Neuronal stem cell (in vitro differentiated cells): ENCODE measurements around the gene CAPS.
A peak's percentile ranks its signal among the peaks of the same experiment; 100 is the strongest.
"Not testable (repeated sequence)": the region's sequence is repeated elsewhere in the genome, so short reads cannot be mapped to it uniquely, and the experiment has no call there.

Experiments
- DNase-seq: peaks from one replicate; pipeline ENCODE4 v3.0.0-alpha.2; 2013; ENCODE audit warnings: low spot score
- H2AFZ ChIP-seq: one replicate; pipeline ENCODE4 v1.6.1; 2013; ENCODE audit warnings: mild to moderate bottlenecking, low read length, inconsistent platforms
- H2AK5ac ChIP-seq: 2 replicates; pipeline ENCODE4 v1.6.1; 2013; ENCODE audit warnings: low read depth, mild to moderate bottlenecking, inconsistent platforms, low read length, moderate library complexity, mixed read lengths
- H2BK120ac ChIP-seq: 2 replicates; pipeline ENCODE4 v1.6.1; 2013; ENCODE audit warnings: low read depth, mild to moderate bottlenecking, inconsistent platforms, low read length, moderate library complexity, mixed read lengths
- H2BK12ac ChIP-seq: one replicate; pipeline ENCODE4 v1.6.1; 2013; ENCODE audit warnings: low read length, inconsistent platforms
- H2BK15ac ChIP-seq: 2 replicates; pipeline ENCODE4 v1.6.1; 2013; ENCODE audit warnings: mild to moderate bottlenecking, low read length, inconsistent platforms, mixed read lengths
- H2BK5ac ChIP-seq: one replicate; pipeline ENCODE4 v1.6.1; 2013; ENCODE audit warnings: inconsistent platforms, mild to moderate bottlenecking, low read length, moderate library complexity
- H3K14ac ChIP-seq: one replicate; pipeline ENCODE4 v1.6.1; 2013; ENCODE audit warnings: low read length, inconsistent platforms
- H3K18ac ChIP-seq: 2 replicates; pipeline ENCODE4 v1.6.1; 2013; ENCODE audit warnings: low read length, inconsistent platforms
- H3K23ac ChIP-seq: 2 replicates; pipeline ENCODE4 v1.6.1; 2013; ENCODE audit warnings: low read depth, mild to moderate bottlenecking, mixed read lengths, low read length, inconsistent platforms; ENCODE audit not compliant: poor library complexity
- H3K27ac ChIP-seq: replicated peaks from 3 replicates; pipeline ENCODE4 v1.5.1; 2013; ENCODE audit warnings: low read length, inconsistent platforms
- H3K27me3 ChIP-seq, 3 experiments: 2 replicates each; pipeline ENCODE4 v1.6.1; 2013; ENCODE audit warnings: low read length in 3 of 3, mild to moderate bottlenecking in 2 of 3, inconsistent platforms in 1 of 3, low read depth in 1 of 3, mixed read lengths in 1 of 3, moderate library complexity in 1 of 3; ENCODE audit not compliant: control insufficient read depth in 3 of 3, insufficient read depth in 3 of 3
- H3K36me3 ChIP-seq, 2 donors: replicated peaks in 1 of 2; 2 replicates each; pipeline ENCODE4 v1.6.1; 2013; ENCODE audit warnings: low read length in 2 of 2; ENCODE audit not compliant: control insufficient read depth in 2 of 2, insufficient read depth in 2 of 2
- H3K4ac ChIP-seq: 2 replicates; pipeline ENCODE4 v1.6.1; 2013; ENCODE audit warnings: inconsistent platforms, mild to moderate bottlenecking, low read length, moderate library complexity
- H3K4me1 ChIP-seq, 2 donors: 1 replicate in 1 of 2; 2 replicates in 1 of 2; pipeline ENCODE4 v1.6.1; 2013; ENCODE audit warnings: low read length in 2 of 2, low read depth in 1 of 2; ENCODE audit not compliant: control insufficient read depth in 2 of 2, insufficient read depth in 1 of 2
- H3K4me2 ChIP-seq: one replicate; pipeline ENCODE4 v1.6.1; 2013; ENCODE audit warnings: mild to moderate bottlenecking, low read length, inconsistent platforms; ENCODE audit not compliant: insufficient read depth, poor library complexity, severe bottlenecking
- H3K4me3 ChIP-seq, 2 donors: 2 replicates each; pipeline ENCODE4 v1.5.1; 2013; ENCODE audit warnings: low read length in 2 of 2, mild to moderate bottlenecking in 2 of 2, inconsistent platforms in 1 of 2, moderate library complexity in 1 of 2
- H3K79me1 ChIP-seq: one replicate; pipeline ENCODE4 v1.6.1; 2013; ENCODE audit warnings: low read depth, mild to moderate bottlenecking, inconsistent platforms, low read length, moderate library complexity
- H3K9ac ChIP-seq: one replicate; pipeline ENCODE4 v1.6.1; 2013; ENCODE audit warnings: mild to moderate bottlenecking, low read depth, low read length, inconsistent platforms; ENCODE audit not compliant: poor library complexity
- H3K9me3 ChIP-seq, 2 donors: replicated peaks in 1 of 2; 2 replicates each; pipeline versions ENCODE3 to v1.6.1; 2013; ENCODE audit warnings: low read length in 2 of 2, mild to moderate bottlenecking in 2 of 2, inconsistent platforms in 1 of 2, low read depth in 1 of 2, mixed read lengths in 1 of 2, moderate library complexity in 1 of 2; ENCODE audit not compliant: control insufficient read depth in 2 of 2, insufficient read depth in 1 of 2
- H4K8ac ChIP-seq: one replicate; pipeline ENCODE4 v1.6.1; 2013; ENCODE audit warnings: low read depth, mild to moderate bottlenecking, inconsistent platforms, low read length, moderate library complexity
- H4K91ac ChIP-seq: one replicate; pipeline ENCODE4 v1.6.1; 2013; ENCODE audit warnings: low read length, low read depth, mild to moderate bottlenecking, inconsistent platforms; ENCODE audit not compliant: poor library complexity
- WGBS, 2 donors: extraction: QIAGEN DNeasy Blood & Tissue Kit; methylation state at CpG; one replicate each; pipeline ENCODE4 v1.1.7; 2013; ENCODE audit warnings: missing lambda C conversion rate in 2 of 2, mixed read lengths in 1 of 2; ENCODE audit not compliant: insufficient read length in 2 of 2, insufficient replicate concordance in 1 of 2; ENCODE audit errors: extremely low coverage in 2 of 2; 5-methylcytosine and 5-hydroxymethylcytosine counted together

Gene CAPS

DNA sequence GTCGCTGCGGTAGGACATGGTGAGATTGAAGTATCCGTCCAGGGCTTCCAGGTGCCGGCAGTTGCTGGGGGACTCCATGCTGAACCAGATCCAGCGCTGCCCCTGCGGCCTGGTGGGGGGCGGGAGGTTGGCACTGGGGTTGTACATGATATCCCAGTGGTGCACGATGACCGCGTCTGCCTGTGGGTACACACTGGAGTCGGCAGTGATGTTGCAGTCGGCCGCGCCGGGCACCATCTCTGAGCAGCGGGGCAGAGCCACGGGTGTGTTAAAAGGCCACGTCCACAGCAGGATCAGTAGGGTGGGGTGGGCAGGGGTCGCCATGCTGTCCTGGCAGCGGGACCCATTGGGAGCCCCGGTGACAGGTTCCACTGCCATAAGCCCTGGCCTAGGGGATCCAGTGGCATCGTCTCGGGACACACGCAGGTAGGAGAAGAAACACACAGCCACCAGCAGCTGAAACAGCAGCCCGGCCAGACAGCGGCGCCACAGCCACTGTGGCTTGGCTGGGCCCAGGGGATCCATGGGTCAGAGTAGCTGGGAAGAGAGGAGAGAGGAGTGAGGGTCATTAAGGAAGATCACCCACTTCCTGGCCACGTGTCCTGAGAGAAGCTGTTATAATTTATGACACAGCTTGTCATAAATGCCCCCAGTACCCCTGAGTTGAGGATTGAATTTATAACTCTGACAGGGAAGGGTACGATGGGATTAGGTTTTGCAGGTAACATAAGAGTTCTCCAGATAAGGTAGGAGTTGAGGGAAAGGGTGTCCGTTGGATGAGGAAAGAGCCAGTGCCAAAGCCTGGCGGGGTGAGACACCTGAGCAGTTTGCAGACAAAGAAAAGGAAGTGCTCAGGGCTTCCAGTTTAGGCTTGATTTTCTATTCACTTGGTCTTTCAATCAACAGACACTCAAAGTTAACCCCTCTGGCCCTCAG lies 46.6 kb upstream of the CAPS start:
- no CpG with 5 or more reads among the region's 31 CpGs for WGBS, 2 donors
- H3K14ac ChIP-seq, result no peak overlapping the region
- H3K79me1 ChIP-seq, result peaks cover 2% of the 10 kb centered on the region
- H3K9me3 ChIP-seq, result no peaks in the 10 kb centered on the region
- no peak overlapping the region for H2BK12ac ChIP-seq
- peaks cover 0 to 3% (median 0%) of the 10 kb centered on the region in 3 experiments for H3K27me3 ChIP-seq
- no peak overlapping the region for H3K9ac ChIP-seq
- no peak overlapping the region for H3K27ac ChIP-seq
- no peak overlapping the region for H3K18ac ChIP-seq
- no peak overlapping the region for H2BK5ac ChIP-seq
- no peak overlapping the region for H4K8ac ChIP-seq
- H3K23ac ChIP-seq, result peak overlapping the region; percentile 73
- no peak overlapping the region for H4K91ac ChIP-seq
- H3K36me3 ChIP-seq, result no peaks in the 10 kb centered on the region
- H2BK15ac ChIP-seq, result no peak overlapping the region
- H2BK120ac ChIP-seq, result no peak overlapping the region
- H2AFZ ChIP-seq, result peak overlapping the region; percentile 59
- peaks cover 0 to 3% of the 10 kb centered on the region in 2 donors for H3K4me1 ChIP-seq
- no peak overlapping the region for H3K4me3 ChIP-seq
- H3K4ac ChIP-seq, result no peak overlapping the region
- no peak overlapping the region for H3K4me2 ChIP-seq
- H2AK5ac ChIP-seq, result no peak overlapping the region
- no peak for DNase-seq

GRCh38 chr19:5870986-5871394 lies 43.1 kb upstream of the CAPS start:
- Histone ChIP-seq H2AK5ac (no peak overlapping the region), H2BK12ac (no peak overlapping the region), H3K4me1 (peaks cover 2 to 3% of the 10 kb centered on the region in 2 donors), H3K18ac (no peak overlapping the region), H3K27me3 (peaks cover 0 to 3% (median 0%) of the 10 kb centered on the region in 3 experiments), H4K91ac (no peak overlapping the region), H3K27ac (no peak overlapping the region), H3K4me3 (no peak overlapping the region), H2BK120ac (no peak overlapping the region), H3K23ac (no peak overlapping the region), H3K9me3 (peaks cover 0 to 2% of the 10 kb centered on the region in 2 donors), H2AFZ (no peak overlapping the region), H2BK5ac (no peak overlapping the region), H3K14ac (no peak overlapping the region), H3K9ac (no peak overlapping the region), H3K36me3 (no peaks in the 10 kb centered on the region), H3K4me2 (no peak overlapping the region), H3K4ac (no peak overlapping the region), H4K8ac (no peak overlapping the region), H2BK15ac (no peak overlapping the region), H3K79me1 (no peaks in the 10 kb centered on the region)
- no peak for DNase-seq
- no CpG with 5 or more reads among the region's 12 CpGs for WGBS, 2 donors

- no peak overlapping the region for H3K14ac ChIP-seq
- no peak overlapping the region for H2AK5ac ChIP-seq
- H3K9me3 ChIP-seq, result peaks cover 0 to 2% of the 10 kb centered on the region in 2 donors
- peak overlapping the region in 1 of 2 donors; percentile 23 for H3K4me3 ChIP-seq
- H3K4me1 ChIP-seq, result peaks cover 2 to 14% of the 10 kb centered on the region in 2 donors
- no peak overlapping the region for H3K9ac ChIP-seq
- no peak overlapping the region for H2BK15ac ChIP-seq
- H4K8ac ChIP-seq, result no peak overlapping the region
- no peak overlapping the region for H3K18ac ChIP-seq
- no peak overlapping the region for H3K4ac ChIP-seq
- no peak for DNase-seq
- no peak overlapping the region for H2BK12ac ChIP-seq
- peak overlapping the region; percentile 45 for H2BK5ac ChIP-seq
- H2BK120ac ChIP-seq, result no peak overlapping the region
- H3K79me1 ChIP-seq, result no peaks in the 10 kb centered on the region
- H3K23ac ChIP-seq, result no peak overlapping the region
- no peak overlapping the region for H4K91ac ChIP-seq
- no CpG with 5 or more reads among the region's 12 CpGs for WGBS, 2 donors
- H3K36me3 ChIP-seq, result no peaks in the 10 kb centered on the region
- no peak overlapping the region for H3K27ac ChIP-seq
- H3K4me2 ChIP-seq, result no peak overlapping the region
- H3K27me3 ChIP-seq, result no peaks in the 10 kb centered on the region
- no peak overlapping the region for H2AFZ ChIP-seq
Measured at GRCh38 chr19:5873617-5874199, 40.3 kb upstream of the CAPS start.

- H3K27me3 ChIP-seq, H4K91ac ChIP-seq, H2BK15ac ChIP-seq, H3K9me3 ChIP-seq, H3K4me3 ChIP-seq, H3K4me2 ChIP-seq, H3K79me1 ChIP-seq, DNase-seq, H3K9ac ChIP-seq, H2AK5ac ChIP-seq, H3K23ac ChIP-seq, H3K4ac ChIP-seq, H3K14ac ChIP-seq, H4K8ac ChIP-seq, H3K27ac ChIP-seq, H3K36me3 ChIP-seq, H2BK120ac ChIP-seq, H2BK12ac ChIP-seq, H2BK5ac ChIP-seq, H2AFZ ChIP-seq: not testable (repeated sequence)
- WGBS, 2 donors, result no CpG with 5 or more reads among the region's 7 CpGs
- Histone ChIP-seq H3K4me1 (peaks cover 2 to 14% of the 10 kb centered on the region in 2 donors), H3K18ac (peak overlapping the region; percentile 38)
Measured at GRCh38 chr19:5874496-5874895, 39.6 kb upstream of the CAPS start.
